GM19351 (cell line): ENCODE results near the gene BRF1.

ENCODE experiments used
- ATAC-seq: cut with Tn5 transposase; IDR thresholded peaks from one replicate; pipeline ENCODE4 v1.9.1; 2021; ENCODE audit warnings: mild to moderate bottlenecking, moderate library complexity; ENCODE audit not compliant: unreplicated experiment

BRF1 gene

DNA sequence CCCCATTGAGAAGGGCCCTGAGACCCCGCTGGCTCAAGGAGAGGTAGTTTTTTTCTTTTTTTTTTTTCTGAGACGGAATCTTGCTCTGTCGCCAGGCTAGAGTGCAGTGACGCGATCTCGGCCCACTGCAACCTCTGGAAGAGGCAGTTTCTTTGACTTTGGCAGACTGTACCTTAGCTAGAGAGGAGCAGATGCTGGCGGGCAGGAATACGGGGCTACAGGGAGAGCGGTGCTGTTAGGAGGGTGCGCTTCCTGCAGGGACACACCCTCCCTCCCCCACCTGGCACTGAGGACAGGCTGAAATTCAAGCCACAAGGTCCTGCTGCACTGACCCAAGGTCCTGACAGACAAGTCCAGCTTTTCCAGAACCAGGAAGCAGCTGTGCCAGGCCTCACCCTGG lies 87.4 kb downstream of the BRF1 start:
- no peak for ATAC-seq

DNA sequence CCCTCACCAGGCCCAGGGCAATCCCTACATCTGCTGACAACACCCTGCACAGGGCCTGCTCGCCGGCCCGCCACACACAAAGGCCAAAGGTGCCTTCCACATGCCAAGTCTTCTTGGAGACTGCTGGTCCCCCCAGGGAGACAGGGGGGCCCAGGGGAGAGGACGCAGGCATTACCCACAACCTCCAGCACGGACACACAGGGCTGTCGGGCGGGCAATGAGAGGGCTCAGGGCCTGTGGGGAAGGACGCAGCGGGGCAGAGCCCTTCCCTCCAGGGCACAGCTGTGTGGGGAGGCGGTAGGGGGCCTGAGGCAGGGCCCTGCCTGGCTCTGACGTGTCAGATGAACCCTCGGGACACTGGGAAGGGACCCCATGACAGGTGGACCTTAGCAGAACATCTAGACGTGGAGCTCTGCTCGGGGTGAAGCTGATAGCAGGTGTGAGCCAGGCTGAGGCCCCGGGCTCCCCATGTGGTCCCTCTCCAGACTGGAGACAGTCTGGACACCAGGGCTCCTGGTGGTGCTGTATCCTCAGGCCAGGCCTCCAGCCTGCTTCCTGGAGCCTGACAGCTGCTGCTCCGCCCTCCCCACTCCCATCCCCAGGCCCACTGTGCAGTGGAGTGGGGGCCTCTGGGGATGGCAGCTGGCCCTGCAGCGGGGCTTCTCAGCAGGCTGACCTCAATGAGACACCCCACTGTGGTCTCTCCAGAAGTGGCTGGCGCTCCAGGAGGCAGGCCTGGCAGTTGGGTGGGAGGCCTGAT lies 88.1 kb downstream of the BRF1 start:
- no peak for ATAC-seq

DNA sequence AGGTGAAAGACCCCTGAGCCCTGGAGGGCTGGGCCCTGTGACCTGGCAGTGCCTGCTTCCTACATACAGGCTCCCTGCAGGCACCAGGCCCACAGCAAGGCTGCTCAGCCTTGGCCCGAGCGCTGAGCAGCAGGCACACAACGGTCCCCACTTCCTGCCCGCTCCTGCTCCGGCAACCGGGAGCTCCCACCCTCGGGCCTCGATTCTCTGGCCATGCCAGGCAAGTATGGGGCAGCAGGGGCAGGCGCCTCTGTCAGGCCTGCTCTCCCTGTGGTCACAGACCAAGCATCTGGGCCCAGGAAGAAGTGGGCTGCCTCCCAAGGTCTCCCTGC lies 89.1 kb downstream of the BRF1 start:
- ATAC-seq = no peak

DNA sequence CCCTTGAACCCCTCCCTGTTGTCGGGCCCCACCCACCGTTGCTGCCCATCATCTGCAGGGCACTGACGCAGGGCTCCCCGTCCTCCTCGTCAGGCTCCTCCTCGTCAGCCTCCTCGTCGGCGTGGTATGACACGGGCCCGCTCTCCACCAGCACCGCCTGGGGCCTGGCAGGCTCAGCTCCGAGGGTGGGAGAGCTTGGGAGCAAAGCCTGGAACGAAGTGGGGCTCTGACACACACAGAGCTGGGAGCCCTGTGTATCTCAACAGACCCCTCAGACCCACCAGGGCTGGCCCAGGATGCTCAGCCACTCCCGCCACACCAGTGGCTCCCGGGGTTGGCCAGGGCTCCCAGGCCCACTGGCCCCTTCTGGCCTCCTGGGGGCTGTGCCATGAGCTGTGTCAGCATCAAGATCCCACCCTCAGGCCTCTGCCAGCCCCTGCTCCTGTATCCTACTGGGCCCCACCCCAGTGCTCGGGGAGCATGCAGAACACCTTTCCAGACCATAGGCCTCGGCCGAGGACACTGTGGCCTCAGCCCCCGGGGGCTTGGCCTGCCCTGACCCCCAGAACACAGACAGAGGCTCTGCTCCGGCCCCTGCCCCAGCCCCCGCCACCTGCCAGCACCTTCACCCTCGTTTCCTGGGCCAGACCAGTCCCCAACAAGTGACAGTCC lies 89.6 kb downstream of the BRF1 start:
- no peak for ATAC-seq

DNA sequence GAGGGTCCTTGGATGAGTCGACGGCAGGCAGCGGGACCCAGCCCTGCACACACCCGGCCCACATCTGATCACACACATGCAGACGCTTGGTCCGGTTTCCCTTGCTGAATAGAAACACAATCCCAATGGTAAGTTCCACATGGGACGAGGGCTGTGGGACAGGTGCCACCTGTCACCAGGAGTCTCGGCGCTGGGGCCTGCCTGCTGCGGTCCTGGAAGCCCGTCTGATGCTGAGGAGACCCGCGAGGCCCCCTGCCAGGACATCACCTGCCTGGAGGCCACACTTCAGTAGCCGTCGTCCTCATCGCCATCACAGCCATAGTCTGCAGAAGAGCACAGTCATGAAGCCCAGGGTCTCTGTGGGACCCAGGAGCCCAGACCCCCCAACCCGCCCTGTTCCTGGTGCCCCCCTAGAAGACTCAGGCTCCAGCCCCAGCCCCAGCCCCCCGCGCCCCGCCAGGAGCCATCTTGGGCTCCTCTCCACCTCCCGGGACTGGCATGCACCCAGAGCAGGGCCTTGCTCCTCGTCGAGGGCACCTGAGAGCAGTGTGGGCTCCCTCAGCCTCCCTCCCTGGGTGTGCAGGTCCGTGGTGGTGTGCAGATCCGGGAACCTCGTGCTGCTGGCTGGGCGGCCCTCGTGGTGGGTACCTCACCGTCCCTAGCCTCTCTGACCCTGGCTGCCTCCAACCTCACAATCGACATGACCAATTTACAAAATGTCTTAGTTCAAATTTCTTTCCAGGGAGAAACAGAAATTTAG lies 90.4 kb downstream of the BRF1 start:
- no peak for ATAC-seq

DNA sequence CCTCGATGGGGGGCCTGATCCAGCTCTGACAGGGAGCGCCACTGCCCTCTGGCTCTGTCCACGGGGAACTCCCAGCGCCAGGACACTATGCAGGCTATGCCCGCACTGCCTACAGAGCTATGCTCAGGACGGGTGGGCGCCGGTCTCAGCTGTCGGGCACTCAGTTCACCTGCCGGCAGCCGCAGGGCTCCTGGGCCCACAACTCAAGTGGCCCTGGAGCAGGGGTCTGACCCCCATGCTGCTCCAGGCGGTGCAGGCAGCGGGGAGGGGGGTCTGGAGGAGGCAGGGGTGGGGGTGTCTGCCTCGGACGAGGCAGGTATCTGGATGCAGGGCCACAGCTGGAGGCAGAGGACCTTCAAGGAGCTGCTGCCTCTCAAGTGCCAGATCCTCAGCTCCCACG lies 91.2 kb downstream of the BRF1 start:
- ATAC-seq = no peak

- no peak for ATAC-seq
These were observed 91.7 kb downstream of the BRF1 start for GRCh38 chr14:105209091-105209490.

DNA sequence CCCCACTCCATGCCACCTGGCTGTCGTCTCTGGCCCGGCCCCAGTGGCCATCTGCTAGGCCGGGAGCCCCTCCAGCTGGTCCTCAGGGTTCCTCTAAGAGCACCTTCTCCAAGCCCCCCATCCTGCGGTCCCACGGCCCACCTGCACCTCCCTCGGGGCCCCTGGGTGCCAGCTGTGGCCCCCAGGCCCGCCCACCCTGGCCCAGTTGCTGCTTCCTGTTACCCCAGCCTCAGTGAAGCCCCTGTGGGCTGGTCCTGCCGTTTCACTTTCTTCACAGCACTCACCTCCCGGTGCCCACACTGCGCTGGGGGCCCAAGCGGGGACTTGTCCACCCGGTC lies 92.1 kb downstream of the BRF1 start:
- no peak for ATAC-seq

DNA sequence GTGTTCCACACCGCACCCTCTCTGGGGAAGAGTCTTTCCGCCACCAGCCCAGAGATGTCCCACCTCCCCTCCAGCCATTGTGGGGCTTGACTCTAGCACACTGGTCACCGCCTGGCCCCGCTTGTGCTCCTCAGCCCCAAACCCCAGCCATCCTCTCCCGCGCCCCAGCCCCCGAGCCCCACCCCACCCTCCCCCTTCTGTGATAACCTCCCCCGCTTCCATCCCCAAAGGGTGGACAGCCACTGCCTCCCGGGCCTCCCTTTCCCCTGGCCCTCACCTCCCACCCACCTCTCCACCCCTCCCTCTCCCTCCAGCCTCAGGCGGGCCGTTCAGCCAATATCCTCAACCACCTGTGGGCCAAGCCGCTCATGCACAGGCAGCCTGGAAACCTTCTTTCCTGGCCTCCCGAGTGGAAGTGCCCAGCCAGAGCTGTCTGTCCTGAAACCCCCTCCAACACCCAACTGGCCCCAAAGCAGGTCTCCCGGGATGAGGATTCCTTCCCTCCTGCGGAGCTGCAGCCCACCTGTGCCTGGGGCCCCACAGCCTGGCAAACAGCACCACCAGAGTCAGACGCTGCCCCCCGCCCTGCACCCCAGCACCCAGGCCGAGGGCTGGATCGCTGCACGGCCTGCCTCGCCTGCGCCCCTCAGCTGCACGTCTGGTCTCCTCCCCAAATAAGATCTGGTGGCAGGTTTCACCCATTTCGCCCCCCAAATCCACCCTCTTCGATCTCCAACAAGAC lies 92.6 kb downstream of the BRF1 start:
- no peak for ATAC-seq

DNA sequence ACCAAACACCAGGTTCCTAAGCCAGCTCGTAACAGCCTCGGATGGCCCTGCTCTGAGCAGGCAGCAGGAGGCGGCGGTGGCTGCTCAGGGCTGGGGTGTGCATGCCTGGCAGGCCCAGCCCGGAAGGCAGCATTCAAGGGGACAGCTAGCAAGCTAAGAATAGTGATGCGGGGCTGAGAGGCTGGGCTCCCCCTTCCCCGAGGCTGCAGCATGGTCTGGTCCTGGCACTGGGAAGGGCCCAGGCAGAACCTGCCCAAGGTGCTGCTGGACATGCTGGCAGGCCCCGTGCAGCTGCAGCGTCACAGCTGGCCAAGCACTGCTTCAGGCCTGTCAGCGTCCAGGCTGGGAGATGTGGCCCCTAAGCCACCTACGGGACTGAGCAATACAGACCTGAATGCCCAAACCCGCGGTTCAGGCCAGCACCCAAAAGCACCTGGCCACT lies 93.3 kb downstream of the BRF1 start:
- no peak for ATAC-seq

GRCh38 chr14:105206873-105207272 lies 93.9 kb downstream of the BRF1 start:
- ATAC-seq = no peak

DNA sequence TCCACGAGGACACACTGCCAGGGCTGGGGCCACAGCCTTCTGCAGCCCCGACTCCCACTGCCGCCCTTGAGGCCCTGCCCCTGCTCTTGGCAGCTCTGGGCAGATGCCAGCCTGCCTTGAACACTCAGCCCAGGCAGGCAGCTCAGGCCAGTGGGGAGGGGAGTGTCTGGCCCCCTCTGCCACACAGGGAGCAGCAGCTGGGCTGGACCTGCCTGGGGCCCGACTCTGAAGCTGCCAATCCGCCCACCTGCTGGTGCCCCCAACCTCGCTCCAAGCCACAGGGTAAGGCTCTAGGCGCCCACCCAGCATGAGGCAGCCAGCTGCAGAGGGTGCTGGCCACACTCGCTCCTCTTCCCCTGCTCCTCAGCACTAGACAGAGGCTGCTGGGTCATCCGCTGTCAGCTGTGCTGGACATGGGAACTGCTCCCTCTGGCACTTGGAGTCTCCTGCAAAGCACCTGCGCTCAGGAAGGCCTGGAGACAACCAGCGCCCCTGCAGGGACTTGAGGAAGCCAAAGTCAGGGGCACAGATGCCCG lies 95.1 kb downstream of the BRF1 start:
- no peak for ATAC-seq

- ATAC-seq = no peak
These were observed 95.7 kb downstream of the BRF1 start for GRCh38 chr14:105204931-105205672.

- no peak for ATAC-seq
These were observed 96.4 kb downstream of the BRF1 start for GRCh38 chr14:105204206-105204930.

- no peak for ATAC-seq
These were observed 97.1 kb downstream of the BRF1 start for GRCh38 chr14:105203701-105204100.

DNA sequence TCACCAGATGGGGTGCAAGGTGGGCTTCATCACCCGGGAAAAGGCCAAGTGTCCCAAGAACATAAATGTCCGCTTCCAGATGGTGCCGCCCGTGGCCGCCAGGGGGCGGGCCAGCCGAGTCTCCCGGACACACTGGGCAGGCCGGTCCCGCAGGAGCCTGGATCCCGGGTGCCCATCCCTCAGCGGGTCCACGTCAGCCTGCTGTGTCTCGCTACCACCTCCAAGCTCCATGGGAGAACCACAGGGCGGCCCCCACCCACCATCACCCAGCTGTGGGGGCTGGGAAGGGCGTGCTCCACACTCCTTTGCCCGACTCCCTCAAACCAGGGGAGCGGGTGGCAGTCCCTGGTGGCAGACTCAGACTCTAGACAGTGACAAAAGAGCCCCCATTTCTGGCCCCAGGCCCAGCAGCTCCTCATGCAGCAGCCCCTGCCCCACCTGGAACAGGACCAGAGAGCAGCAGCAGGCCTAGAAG lies 97.7 kb downstream of the BRF1 start:
- no peak for ATAC-seq

DNA sequence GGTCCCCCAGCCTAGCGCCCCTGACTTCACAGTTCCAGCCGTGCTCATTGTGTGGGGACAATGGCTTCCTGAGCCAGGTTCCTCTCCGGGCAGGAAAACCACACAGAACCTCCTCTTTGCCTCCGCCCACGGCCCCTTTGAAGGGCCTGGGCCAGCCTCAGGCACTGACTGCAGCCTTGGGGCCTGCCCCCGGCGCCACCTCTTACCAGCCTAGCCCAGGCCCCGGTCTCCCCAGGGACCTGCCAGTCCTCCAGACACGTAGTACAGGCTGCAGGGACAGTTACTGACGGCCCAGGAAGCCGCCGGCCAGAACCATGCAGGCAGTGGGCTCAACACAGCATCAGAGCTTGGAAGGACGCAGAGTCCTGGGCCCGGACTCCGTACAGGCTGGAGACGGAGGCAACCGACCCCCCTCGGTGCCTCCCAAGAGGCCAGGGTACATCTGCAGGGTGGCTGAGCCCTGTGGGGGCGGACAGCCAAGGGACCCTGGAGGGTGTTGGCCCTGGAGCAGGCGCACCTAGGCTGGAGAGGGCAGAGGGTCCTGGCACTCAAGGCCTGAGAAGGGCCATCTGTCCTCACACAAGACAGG lies 98.8 kb downstream of the BRF1 start:
- ATAC-seq = no peak

DNA sequence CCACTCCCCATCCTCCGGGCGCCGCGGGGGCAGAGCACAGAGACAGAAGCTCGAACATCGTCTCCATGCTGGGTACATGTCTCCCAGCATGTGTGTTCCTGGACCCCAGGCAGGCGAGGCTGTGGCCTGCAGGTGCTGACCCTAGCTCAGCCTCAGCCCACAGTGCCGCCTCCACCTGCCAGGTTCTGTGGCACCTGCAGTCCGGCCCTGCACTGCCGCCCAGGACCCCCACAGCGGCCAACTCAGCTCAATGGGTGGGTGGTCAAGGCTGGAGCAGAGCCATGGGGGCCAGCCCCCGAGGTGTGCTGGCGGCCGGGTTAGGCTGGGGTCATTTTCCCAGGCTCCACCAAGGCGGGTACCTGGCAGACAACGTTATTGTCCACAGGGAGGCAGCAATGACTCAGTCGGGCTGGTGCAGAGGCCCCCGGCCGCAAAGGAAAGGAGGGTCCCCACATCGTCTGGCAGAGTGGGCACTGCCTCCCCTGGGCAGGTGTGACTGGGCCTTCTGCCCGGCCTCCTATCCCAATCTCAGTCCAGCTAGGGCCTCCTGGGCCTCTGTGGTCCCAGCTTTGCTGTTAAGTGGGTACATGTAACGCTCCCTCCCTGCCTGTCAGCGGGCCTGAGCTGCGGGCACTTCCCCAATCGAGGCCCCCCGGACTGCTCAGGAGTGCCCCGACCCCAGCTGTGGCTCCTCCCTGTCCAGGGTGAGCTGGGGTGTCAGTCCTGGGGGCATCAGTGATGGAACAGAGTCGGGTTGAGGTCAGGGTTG lies 99.5 kb downstream of the BRF1 start:
- no peak for ATAC-seq

- ATAC-seq = no peak
These were observed 100.2 kb downstream of the BRF1 start for GRCh38 chr14:105200641-105201040.
